MM.1S (cell line): ENCODE measurements around the gene MLLT1.

ENCODE experiments used
- EZH2 ChIP-seq: fragments of 300-600 bp; sonication (generic); optimal IDR thresholded peaks from 2 replicates; pipeline ENCODE3; 2017; ENCODE audit warnings: low read depth, mild to moderate bottlenecking, antibody characterized with exemption, low read length, mixed read lengths
- EZH2phosphoT487 ChIP-seq: fragments of 300-600 bp; sonication (generic); IDR thresholded peaks from 2 replicates; pipeline ENCODE4 v1.6.1; 2018; ENCODE audit warnings: antibody characterized with exemption, low read length
- TF ChIP-seq, protein P1 (sequence below): fragments of 300-600 bp; sonication (generic); IDR thresholded peaks from 2 replicates; pipeline ENCODE4 v1.5.1; 2016; ENCODE audit warnings: antibody characterized with exemption, low read length, mixed read lengths

DNA sequence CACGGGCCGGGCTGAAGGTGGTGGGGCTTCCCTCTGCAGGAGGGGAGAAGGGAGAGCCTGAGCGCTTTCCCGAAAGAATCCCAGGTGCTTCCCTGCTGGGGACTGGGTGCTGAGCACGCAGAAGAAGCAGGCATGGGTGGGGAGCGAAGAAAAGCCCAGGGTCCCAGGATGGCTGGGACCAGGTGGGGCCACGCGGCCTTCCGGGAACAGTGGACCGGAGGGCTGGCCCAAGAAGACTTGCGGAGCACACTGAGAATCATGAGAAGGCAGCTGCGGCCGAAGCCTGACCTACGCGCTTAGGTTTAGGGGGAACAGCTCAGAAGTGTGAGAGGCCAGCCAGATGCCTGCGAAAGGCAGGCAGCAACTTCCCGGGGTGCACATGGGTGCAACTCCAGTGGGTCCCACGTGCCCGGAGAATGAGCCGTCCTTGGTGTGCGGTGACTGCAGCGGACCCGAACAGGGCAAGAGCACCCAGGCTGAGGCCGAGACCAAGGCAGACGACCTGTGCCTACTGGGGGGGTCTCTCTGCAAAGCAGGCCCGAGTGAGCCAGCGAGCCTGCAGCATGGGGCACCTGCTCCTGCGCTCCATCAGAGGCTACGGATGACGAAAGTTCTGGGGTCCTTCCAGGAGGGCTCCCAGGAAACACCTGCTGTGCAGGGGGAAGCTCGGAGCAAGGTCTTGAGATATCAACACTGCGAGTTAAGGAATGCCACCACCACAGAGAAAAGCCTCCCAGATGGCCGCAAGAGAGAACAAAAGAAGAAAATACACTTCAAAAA, 52.4 kb downstream of the MLLT1 start:
- TF ChIP-seq EZH2 (no peak), EZH2phosphoT487 (no peak)
- TF ChIP-seq, protein P1, sequence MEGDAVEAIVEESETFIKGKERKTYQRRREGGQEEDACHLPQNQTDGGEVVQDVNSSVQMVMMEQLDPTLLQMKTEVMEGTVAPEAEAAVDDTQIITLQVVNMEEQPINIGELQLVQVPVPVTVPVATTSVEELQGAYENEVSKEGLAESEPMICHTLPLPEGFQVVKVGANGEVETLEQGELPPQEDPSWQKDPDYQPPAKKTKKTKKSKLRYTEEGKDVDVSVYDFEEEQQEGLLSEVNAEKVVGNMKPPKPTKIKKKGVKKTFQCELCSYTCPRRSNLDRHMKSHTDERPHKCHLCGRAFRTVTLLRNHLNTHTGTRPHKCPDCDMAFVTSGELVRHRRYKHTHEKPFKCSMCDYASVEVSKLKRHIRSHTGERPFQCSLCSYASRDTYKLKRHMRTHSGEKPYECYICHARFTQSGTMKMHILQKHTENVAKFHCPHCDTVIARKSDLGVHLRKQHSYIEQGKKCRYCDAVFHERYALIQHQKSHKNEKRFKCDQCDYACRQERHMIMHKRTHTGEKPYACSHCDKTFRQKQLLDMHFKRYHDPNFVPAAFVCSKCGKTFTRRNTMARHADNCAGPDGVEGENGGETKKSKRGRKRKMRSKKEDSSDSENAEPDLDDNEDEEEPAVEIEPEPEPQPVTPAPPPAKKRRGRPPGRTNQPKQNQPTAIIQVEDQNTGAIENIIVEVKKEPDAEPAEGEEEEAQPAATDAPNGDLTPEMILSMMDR = no peak
